Upper lobe of right lung (tissue), 1 donor: ENCODE results near the gene DNTT. TPM values are rescaled to one million over a fixed set of nuclear protein-coding genes. Genes with fewer than 3 reads are reported as not detected.

Source experiments
- ATAC-seq: fragments of 200-7000 bp; cut with Tn5 transposase; one replicate; pipeline ENCODE4 v1.9.1; 2020; ENCODE audit warnings: mild to moderate bottlenecking, moderate library complexity
- DNase-seq: peaks from one replicate; pipeline ENCODE4 v3.0.0-alpha.2; 2020
- H3K27ac ChIP-seq: fragments of 200-600 bp; one replicate; pipeline ENCODE4 v1.8.0; 2022
- H3K27me3 ChIP-seq: fragments of 200-600 bp; one replicate; pipeline ENCODE4 v1.8.0; 2022; ENCODE audit warnings: mild to moderate bottlenecking
- H3K36me3 ChIP-seq: fragments of 200-600 bp; one replicate; pipeline ENCODE4 v1.8.0; 2022
- H3K4me1 ChIP-seq: fragments of 200-600 bp; one replicate; pipeline ENCODE4 v1.8.0; 2022
- H3K4me3 ChIP-seq: fragments of 200-600 bp; one replicate; pipeline ENCODE4 v1.8.0; 2022; ENCODE audit warnings: mild to moderate bottlenecking
- H3K9me3 ChIP-seq: fragments of 200-600 bp; one replicate; pipeline ENCODE4 v1.8.0; 2022
- CTCF ChIP-seq: fragments of 200-600 bp; IDR thresholded peaks from one replicate; pipeline ENCODE4 v1.8.0; 2022; ENCODE audit warnings: antibody characterized with exemption
- intact Hi-C: fragments of 100-400 bp; cut with DNase I; formaldehyde crosslinking; loops from one replicate; pipeline ENCODE4 v1.11.0; 2022
- total RNA-seq: library from RNA; stranded (reverse); fragmentation: NEBNext Ultra II Directional; extraction: Animal tissue kit (Norgen Biotek cat#: 25700); gene quantifications from one replicate; pipeline ENCODE4 v1.2.1, GENCODE V29; 2021
- donor health status: DM: no; HTN: yes; CAD: no; lungs with severe emphysema.

DNTT gene
- total RNA-seq, 1 donor from 2014 or later: not detected

DNA sequence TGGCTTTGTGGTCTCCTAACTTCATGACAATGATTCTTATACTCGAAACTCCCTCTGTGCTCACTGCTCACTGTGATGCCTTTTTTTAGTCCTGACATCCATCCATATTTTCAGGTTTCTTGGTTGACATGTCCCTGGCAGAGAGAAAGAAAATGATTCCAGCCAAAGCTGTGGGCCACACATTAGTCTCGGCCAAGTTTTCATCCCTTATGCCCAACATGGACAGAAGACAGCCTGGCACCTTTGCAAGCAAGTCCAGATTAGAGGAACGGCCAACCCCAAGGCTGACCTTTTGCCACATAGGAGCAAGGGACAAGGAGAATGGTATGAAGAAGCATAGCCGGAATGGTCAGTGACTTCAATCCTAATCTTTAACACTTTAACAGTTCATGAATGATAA lies 63.2 kb downstream of the DNTT start:
- no peak for TF ChIP-seq CTCF
- no peaks in the 10 kb centered on the region for H3K9me3 ChIP-seq
- H3K36me3 ChIP-seq: no peaks in the 10 kb centered on the region
- no peaks in the 10 kb centered on the region for H3K27me3 ChIP-seq
- no peak for DNase-seq
- no peak for ATAC-seq
- no peaks in the 10 kb centered on the region for H3K4me1 ChIP-seq
- intact Hi-C loops: no loop called here
- no peak overlapping the region for H3K27ac ChIP-seq
- no peak overlapping the region for H3K4me3 ChIP-seq

- ATAC-seq: no peak
- H3K4me3 ChIP-seq: no peak overlapping the region
- no peak for TF ChIP-seq CTCF
- DNase-seq: no peak
- H3K27me3 ChIP-seq: no peaks in the 10 kb centered on the region
- intact Hi-C loops: no loop called here
- no peaks in the 10 kb centered on the region for H3K9me3 ChIP-seq
- H3K4me1 ChIP-seq: no peaks in the 10 kb centered on the region
- H3K36me3 ChIP-seq: no peaks in the 10 kb centered on the region
- H3K27ac ChIP-seq: no peak overlapping the region
These were observed 64.7 kb downstream of the DNTT start for GRCh38 chr10:96368971-96369370.

DNA sequence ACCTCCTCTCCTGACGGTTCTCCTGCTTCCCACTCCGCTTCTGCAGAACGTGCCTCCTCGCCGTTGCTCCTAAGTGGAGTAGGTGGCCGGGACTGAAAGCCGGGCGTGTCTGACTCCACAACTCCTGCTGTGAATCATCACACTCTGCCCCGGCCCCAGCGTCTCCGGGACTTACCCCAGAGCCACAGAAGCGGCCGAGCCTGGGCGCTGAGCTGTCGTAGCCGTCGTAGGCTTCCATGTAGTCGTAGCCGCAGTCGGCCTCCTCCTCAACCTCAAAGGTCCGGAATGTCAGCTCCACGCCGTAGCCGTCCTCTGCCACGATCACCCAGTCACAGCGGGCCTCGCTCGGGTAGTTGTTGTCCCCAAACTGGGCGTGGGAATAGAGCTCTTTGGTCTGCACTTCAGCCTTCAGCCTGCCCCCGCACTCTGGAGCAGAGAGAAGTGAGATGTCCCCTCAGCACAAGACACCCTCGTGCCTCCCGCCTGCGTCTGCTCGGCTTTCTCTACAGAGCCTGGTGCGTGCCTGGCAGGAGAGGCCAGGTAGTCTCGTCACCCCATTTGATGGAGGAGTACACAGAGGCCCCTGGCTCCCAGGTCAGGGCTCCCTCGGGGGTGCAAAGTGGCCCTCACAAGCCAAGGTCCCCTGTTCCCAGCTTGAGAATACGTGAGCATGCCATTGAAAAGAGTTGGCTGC lies 65.8 kb downstream of the DNTT start:
- intact Hi-C loops: no loop called here
- ATAC-seq (no peak), DNase-seq (no peak)
- no peaks in the 10 kb centered on the region for H3K36me3 ChIP-seq
- TF ChIP-seq CTCF: no peak
- H3K27ac ChIP-seq: no peak overlapping the region
- peaks cover 3% of the 10 kb centered on the region for H3K4me1 ChIP-seq
- no peaks in the 10 kb centered on the region for H3K27me3 ChIP-seq
- H3K9me3 ChIP-seq: no peaks in the 10 kb centered on the region
- H3K4me3 ChIP-seq: no peak overlapping the region

DNA sequence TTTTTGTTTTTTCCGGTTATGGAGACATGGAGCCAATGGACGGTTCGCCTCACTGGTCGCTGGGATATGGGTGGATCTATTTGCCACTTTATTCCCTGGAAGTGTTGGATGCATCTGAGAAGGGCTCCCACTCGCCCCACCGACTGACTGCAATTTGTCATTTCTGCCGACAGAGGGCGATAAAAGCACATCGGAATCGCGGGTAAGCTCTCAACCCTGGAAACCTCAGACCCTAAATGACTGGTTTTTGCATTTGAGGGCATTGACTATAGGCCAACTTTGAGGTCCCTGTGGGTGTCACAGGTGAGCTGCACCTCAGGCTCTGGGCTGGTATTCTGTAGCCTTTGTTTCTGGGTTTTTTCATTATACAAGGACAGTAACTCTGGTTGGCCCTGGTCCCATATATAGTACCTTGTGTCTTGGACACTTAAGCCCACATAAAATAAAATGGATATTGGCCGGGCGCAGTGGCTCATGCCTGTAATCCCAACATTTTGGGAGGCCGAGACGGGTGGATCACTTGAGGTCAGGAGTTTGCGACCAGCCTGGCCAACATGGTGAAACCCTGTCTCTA lies 66.4 kb downstream of the DNTT start:
- Histone ChIP-seq H3K27me3 (no peaks in the 10 kb centered on the region), H3K9me3 (no peaks in the 10 kb centered on the region), H3K27ac (no peak overlapping the region), H3K4me3 (no peak overlapping the region), H3K4me1 (peaks cover 7% of the 10 kb centered on the region), H3K36me3 (no peaks in the 10 kb centered on the region)
- TF ChIP-seq CTCF: peak; percentile 82
- ATAC-seq: peak; percentile 46
- intact Hi-C loops: no loop called here
- no peak for DNase-seq

- TF ChIP-seq CTCF: no peak
- intact Hi-C loops: no loop called here
- no peaks in the 10 kb centered on the region for H3K9me3 ChIP-seq
- H3K4me1 ChIP-seq: peaks cover 8% of the 10 kb centered on the region
- H3K27ac ChIP-seq: no peak overlapping the region
- H3K27me3 ChIP-seq: no peaks in the 10 kb centered on the region
- H3K4me3 ChIP-seq: no peak overlapping the region
- no peaks in the 10 kb centered on the region for H3K36me3 ChIP-seq
- no peak for ATAC-seq
- no peak for DNase-seq
These were observed 67.1 kb downstream of the DNTT start for GRCh38 chr10:96371356-96371755.
